Body of pancreas (tissue), 4 donors: ENCODE results near the gene PPM1N.

Experiments
- POLR2A ChIP-seq, 3 donors: fragments of 450-650 bp; IDR thresholded peaks; one replicate each; pipeline ENCODE4 v1.6.1; 2016; ENCODE audit warnings: antibody characterized with exemption in 3 of 3, mild to moderate bottlenecking in 2 of 3
- TF ChIP-seq, protein P1 (sequence below), 7 experiments: fragments of 450-650 bp in 4 of 7; fragments of 200-600 bp in 3 of 7; sonication (generic) in 3 of 7; IDR thresholded peaks; one replicate each; pipeline ENCODE4 v1.5.1; 2016 to 2019; ENCODE audit warnings: antibody characterized with exemption in 7 of 7

- no peak for TF ChIP-seq POLR2A (IDR thresholded peaks at IDR 0.05)
- TF ChIP-seq, protein P1, sequence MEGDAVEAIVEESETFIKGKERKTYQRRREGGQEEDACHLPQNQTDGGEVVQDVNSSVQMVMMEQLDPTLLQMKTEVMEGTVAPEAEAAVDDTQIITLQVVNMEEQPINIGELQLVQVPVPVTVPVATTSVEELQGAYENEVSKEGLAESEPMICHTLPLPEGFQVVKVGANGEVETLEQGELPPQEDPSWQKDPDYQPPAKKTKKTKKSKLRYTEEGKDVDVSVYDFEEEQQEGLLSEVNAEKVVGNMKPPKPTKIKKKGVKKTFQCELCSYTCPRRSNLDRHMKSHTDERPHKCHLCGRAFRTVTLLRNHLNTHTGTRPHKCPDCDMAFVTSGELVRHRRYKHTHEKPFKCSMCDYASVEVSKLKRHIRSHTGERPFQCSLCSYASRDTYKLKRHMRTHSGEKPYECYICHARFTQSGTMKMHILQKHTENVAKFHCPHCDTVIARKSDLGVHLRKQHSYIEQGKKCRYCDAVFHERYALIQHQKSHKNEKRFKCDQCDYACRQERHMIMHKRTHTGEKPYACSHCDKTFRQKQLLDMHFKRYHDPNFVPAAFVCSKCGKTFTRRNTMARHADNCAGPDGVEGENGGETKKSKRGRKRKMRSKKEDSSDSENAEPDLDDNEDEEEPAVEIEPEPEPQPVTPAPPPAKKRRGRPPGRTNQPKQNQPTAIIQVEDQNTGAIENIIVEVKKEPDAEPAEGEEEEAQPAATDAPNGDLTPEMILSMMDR (IDR thresholded peaks at IDR 0.05), result no peak
Measured at GRCh38 chr19:45542234-45542668, 44.0 kb downstream of the PPM1N start.
